ENCODE data around the gene FGD3. TPM values are rescaled to one million over a fixed set of nuclear protein-coding genes. Genes with fewer than 3 reads are reported as not detected.

FGD3 gene
- total RNA-seq, 1 experiment from 2014 or later: not detected

DNA sequence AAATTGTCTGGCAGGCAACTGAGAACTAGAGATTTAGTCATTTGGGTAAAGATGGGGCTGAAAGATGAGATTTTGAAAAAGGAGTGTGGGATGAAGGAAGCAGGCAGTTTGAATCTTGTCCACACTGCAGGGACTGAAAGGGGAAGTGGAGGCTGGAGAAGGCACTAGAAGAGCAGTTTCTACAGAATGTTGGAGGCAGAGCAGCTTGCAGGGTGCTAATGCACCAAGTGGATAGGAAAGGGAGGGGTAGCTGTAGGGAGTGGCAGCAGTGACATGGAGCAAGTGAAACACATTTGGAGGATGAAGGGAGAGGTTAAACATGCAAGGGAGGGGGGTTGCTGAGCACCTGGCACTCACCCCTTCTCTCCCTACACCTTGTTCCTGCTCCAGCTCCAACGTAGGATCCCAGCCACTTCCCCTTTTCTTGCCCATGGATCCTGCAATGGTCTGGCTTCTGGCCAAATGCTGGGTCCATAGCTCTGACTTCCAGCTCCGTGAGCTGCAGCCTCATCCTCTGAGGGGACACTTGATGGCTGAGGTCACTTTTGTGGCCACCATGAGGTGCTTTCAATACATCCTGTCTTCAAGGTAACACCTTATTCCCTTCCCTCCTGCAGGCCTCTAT is 30.0 kb upstream of the FGD3 start:
- H3K4me3 Mint-ChIP-seq (ENCODE audit: unreplicated experiment): no peak overlapping the region
- ChIA-PET POLR2A (no interaction called here), CTCF (no interaction called here)
- intact Hi-C loops (cut with micrococcal nuclease): no loop called here
- no peak for DNase-seq (ENCODE audit: unreplicated experiment)
- H3K27me3 Mint-ChIP-seq (ENCODE audit: insufficient read depth, unreplicated experiment): peaks cover 21% of the 10 kb centered on the region
- H3K27ac Mint-ChIP-seq (ENCODE audit: low read depth, unreplicated experiment): no peak overlapping the region
- H3K4me1 Mint-ChIP-seq (ENCODE audit: insufficient read depth, unreplicated experiment): no peaks in the 10 kb centered on the region
- H3K36me3 Mint-ChIP-seq (ENCODE audit: insufficient read depth, unreplicated experiment): no peaks in the 10 kb centered on the region
- TF ChIP-seq, protein P1, sequence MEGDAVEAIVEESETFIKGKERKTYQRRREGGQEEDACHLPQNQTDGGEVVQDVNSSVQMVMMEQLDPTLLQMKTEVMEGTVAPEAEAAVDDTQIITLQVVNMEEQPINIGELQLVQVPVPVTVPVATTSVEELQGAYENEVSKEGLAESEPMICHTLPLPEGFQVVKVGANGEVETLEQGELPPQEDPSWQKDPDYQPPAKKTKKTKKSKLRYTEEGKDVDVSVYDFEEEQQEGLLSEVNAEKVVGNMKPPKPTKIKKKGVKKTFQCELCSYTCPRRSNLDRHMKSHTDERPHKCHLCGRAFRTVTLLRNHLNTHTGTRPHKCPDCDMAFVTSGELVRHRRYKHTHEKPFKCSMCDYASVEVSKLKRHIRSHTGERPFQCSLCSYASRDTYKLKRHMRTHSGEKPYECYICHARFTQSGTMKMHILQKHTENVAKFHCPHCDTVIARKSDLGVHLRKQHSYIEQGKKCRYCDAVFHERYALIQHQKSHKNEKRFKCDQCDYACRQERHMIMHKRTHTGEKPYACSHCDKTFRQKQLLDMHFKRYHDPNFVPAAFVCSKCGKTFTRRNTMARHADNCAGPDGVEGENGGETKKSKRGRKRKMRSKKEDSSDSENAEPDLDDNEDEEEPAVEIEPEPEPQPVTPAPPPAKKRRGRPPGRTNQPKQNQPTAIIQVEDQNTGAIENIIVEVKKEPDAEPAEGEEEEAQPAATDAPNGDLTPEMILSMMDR (IDR thresholded peaks at IDR 0.05; ENCODE audit: unreplicated experiment): no peak
- H3K9me3 Mint-ChIP-seq (ENCODE audit: unreplicated experiment): no peaks in the 10 kb centered on the region
- no TSS peak for BruUV-seq (replicated peaks)

DNA sequence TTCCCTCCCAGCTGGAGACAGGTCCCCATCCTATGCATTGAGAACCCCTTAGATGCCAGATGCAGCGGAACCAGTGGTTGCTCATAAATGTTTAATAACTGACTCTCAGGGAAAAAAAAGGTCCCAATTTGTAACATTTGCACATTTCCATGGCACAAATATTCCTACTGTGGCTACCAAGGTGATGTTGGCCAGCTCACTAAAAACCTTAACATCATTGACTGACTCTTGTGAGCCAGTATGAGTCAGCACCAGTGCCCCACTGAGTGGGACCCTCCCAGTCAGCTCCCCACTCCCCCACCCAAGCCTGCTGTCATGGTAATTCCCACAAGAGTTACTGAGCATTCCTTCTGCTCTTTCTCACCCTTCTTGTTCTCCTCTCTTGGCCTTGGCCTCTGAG is 26.9 kb upstream of the FGD3 start:
- TF ChIP-seq, protein P1 (IDR thresholded peaks at IDR 0.05; ENCODE audit: unreplicated experiment): no peak
- Mint-ChIP-seq H3K27ac (ENCODE audit: low read depth, unreplicated experiment) (no peak overlapping the region), H3K27me3 (ENCODE audit: insufficient read depth, unreplicated experiment) (peaks cover 11% of the 10 kb centered on the region), H3K4me3 (ENCODE audit: unreplicated experiment) (no peak overlapping the region), H3K36me3 (ENCODE audit: insufficient read depth, unreplicated experiment) (no peaks in the 10 kb centered on the region), H3K4me1 (ENCODE audit: insufficient read depth, unreplicated experiment) (no peaks in the 10 kb centered on the region), H3K9me3 (ENCODE audit: unreplicated experiment) (no peaks in the 10 kb centered on the region)
- POLR2A ChIA-PET: interaction anchor here (1.2 kb wide), 1 partner anchor 9 kb away, joined by 3 read pairs; no protein-coding TSS in a partner anchor
- DNase-seq (ENCODE audit: unreplicated experiment): no peak
- no TSS peak for BruUV-seq (replicated peaks)
- CTCF ChIA-PET: interaction anchor here (0.6 kb wide), 1 partner anchor 29 kb away, joined by 3 read pairs; no protein-coding TSS in a partner anchor
- intact Hi-C loops (cut with micrococcal nuclease): no loop called here

DNA sequence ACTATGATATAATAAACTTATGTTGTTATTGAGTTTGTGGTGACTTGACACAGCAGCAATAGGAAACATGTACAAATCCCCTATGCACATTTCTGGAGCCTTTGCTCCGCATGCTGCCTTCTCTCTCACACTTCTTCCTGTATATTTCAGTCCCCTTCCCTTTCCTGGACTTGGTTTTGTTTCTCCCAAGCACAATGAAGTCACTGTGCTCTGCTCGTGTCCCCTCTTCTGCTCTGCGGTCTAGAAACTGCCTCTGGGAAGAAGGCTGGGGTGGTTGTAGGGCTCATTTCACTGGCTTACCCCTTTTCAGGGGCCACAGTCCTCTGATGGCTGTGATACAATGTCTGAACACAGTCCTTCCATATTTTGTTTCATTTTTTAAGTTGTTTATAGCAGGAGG is 15.7 kb upstream of the FGD3 start:
- BruUV-seq (replicated peaks): no TSS peak
- Mint-ChIP-seq H3K4me3 (ENCODE audit: unreplicated experiment) (no peak overlapping the region), H3K36me3 (ENCODE audit: insufficient read depth, unreplicated experiment) (no peaks in the 10 kb centered on the region), H3K9me3 (ENCODE audit: unreplicated experiment) (no peaks in the 10 kb centered on the region), H3K27ac (ENCODE audit: low read depth, unreplicated experiment) (no peak overlapping the region), H3K4me1 (ENCODE audit: insufficient read depth, unreplicated experiment) (peaks cover 14% of the 10 kb centered on the region), H3K27me3 (ENCODE audit: insufficient read depth, unreplicated experiment) (no peaks in the 10 kb centered on the region)
- DNase-seq (ENCODE audit: unreplicated experiment): no peak
- ChIA-PET POLR2A (interaction anchor here (1.2 kb wide), 1 partner anchor 17 kb away, joined by 5 read pairs; no protein-coding TSS in a partner anchor), CTCF (no interaction called here)
- TF ChIP-seq, protein P1 (IDR thresholded peaks at IDR 0.05; ENCODE audit: unreplicated experiment): no peak
- intact Hi-C loops (cut with micrococcal nuclease): no loop called here

DNA sequence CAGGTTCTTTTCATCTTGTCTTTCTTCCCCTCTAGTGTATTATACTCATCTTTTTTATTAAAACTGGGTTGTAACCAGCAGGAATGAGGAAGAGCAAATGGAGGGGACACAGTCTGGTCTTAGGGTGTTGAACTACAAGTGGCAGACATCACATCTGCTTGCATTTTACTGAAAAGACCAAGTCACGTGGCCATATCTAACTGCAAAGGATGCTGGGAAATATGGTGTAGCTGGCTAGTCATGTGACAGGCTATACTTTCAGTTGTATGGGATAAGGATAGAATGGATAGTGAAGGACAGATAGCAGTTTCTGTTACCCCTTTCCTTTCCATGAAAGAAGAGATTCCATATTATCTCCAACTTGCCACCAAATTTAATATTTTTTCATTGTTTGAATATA is 13.0 kb upstream of the FGD3 start:
- Mint-ChIP-seq H3K4me1 (ENCODE audit: insufficient read depth, unreplicated experiment) (peaks cover 1% of the 10 kb centered on the region), H3K27ac (ENCODE audit: low read depth, unreplicated experiment) (no peak overlapping the region), H3K4me3 (ENCODE audit: unreplicated experiment) (no peak overlapping the region), H3K9me3 (ENCODE audit: unreplicated experiment) (no peaks in the 10 kb centered on the region), H3K36me3 (ENCODE audit: insufficient read depth, unreplicated experiment) (no peaks in the 10 kb centered on the region), H3K27me3 (ENCODE audit: insufficient read depth, unreplicated experiment) (peaks cover 21% of the 10 kb centered on the region)
- intact Hi-C loops (cut with micrococcal nuclease): no loop called here
- no peak for DNase-seq (ENCODE audit: unreplicated experiment)
- no TSS peak for BruUV-seq (replicated peaks)
- TF ChIP-seq, protein P1 (IDR thresholded peaks at IDR 0.05; ENCODE audit: unreplicated experiment): no peak
- ChIA-PET CTCF (no interaction called here), POLR2A (no interaction called here)

All from MCF 10A (cell line).